ENCODE data around the gene SIKE1.
A peak's percentile ranks its signal among the peaks of the same experiment; 100 is the strongest.
"Not testable (repeated sequence)": the region's sequence is repeated elsewhere in the genome, so short reads cannot be mapped to it uniquely, and the experiment has no call there.

Gene SIKE1

GRCh38 chr1:114780344-114781226, at the start of gene SIKE1:
SIKE1 (minus strand) TSS chr1:114780685; CDS start chr1:114780607, 78 bp downstream.
- no peak for DNase-seq

- DNase-seq = not testable (repeated sequence)
Measured at GRCh38 chr1:114830075-114830474, 49.6 kb upstream of the SIKE1 start.

GRCh38 chr1:114828251-114828650, 47.8 kb upstream of the SIKE1 start:
- no peak for DNase-seq

GRCh38 chr1:114821978-114822377, 41.5 kb upstream of the SIKE1 start:
- DNase-seq = no peak

DNA sequence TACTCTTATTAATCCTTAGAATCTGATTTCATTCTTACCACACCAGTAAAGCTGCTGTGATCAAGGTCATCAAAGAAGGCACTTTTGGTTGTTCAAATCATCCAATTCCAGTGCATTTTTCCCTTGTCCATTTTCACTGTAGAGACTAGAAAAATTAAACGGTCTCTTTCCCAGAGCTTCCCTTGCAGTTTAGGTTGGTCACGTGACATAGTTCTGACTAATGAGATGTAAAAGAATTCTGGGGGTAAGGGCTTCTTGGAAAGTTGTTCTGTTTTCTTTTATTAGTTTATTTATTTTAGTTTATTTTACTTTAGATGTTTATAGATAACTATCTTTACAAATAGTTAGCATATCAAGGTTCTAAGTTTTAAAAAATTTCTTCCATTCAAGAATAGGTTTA, 39.9 kb upstream of the SIKE1 start:
- no peak for DNase-seq

GRCh38 chr1:114819869-114820268, 39.4 kb upstream of the SIKE1 start:
- DNase-seq = no peak

DNA sequence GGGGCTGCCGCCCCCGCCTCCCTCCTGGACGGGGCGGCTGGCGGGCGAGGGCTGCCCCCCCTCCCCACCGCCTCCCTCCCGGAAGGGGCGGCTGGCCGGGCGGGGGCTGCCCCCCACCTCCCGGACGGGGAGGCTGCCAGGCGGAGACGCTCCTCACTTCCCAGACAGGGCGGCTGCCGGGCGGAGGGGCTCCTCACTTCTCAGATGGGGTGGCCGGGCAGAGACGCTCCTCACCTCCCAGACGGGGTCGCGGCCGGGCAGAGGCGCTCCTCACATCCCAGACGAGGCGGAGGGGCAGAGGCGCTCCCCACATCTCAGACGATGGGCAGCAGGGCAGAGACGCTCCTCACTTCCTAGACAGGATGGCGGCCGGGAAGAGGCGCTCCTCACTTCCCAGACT, 24.0 kb upstream of the SIKE1 start:
- not testable (repeated sequence) for DNase-seq

GRCh38 chr1:114803001-114803400, 22.5 kb upstream of the SIKE1 start:
- no peak for DNase-seq

- DNase-seq = no peak
Measured at GRCh38 chr1:114794038-114794437, 13.6 kb upstream of the SIKE1 start.

DNA sequence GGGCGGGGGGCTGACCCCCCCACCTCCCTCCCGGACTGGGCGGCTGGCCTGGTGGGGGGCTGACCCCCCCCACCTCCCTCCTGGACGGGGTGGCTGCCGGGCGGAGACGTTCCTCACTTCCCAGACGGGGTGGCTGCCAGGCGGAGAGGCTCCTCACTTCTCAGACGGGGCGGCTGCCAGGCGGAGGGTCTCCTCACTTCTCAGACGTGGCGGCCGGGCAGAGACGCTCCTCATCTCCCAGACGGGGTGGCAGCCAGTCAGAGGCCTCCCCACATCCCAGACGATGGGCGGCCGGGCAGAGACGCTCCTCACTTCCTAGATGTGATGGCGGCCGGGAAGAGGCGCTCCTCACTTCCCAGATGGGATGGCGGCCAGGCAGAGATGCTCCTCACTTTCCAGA, 10.1 kb upstream of the SIKE1 start:
- not testable (repeated sequence) for DNase-seq

DNA sequence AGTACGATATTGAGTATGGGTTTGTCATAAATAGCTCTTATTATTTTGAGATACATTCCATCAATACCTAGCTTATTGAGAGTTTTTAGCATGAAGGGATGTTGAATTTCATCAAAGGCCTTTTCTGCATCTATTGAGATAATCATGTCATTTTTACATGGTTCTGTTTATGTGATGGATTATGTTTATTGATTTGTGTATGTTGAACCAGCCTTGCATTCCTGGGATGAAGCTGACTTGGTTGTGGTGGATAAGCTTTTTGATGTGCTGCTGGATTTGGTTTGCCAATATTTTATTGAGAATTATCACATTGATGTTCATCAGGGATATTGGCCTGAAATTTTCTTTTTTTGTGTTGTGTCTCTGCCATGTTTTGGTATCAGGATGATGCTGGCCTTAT, 6.0 kb upstream of the SIKE1 start:
- DNase-seq = not testable (repeated sequence)

GRCh38 chr1:114782476-114782875, 2.0 kb upstream of the SIKE1 start:
- no peak for DNase-seq

DNA sequence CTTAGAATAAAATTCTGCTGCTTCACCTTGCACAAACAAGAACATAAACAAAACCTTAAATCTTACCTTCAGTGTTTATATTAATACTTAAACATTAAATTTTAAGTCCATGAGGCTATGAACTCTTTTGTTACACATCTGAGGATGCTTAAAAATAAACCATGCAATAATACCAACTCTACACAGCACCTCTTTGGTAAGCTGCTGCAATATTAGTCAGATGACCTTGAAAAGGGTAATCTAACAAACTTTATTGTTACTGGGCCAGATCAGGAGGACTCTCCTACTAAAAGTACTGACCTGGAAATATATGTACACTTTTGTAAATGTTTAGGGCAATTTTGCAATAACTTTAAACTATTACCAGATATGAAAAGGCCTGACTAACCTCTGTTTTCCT, 763 bp downstream of the SIKE1 start:
- no peak for DNase-seq

GRCh38 chr1:114776726-114777125, 3.8 kb downstream of the SIKE1 start:
- not testable (repeated sequence) for DNase-seq

- no peak for DNase-seq
Measured at GRCh38 chr1:114771992-114772391, 8.5 kb downstream of the SIKE1 start.

DNA sequence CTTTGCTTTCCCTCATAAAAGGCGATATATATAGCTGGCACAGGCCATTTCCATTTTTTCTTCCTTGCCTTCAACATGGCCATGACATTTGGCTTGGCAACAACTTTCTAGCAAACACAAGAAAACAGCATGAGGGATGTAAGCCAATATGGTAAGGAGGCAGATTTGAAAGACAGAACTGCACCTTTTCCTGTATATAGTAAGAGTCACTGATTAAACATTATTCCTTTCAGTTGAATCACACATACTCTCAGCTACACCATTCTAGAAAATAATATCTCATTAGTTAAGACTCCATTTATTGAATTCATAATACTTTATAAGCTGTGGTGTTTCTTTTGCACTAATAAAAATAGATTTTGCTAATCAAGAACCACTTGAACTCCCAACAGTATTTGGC, 9.5 kb downstream of the SIKE1 start:
- DNase-seq = no peak

GRCh38 chr1:114764689-114765088, 15.8 kb downstream of the SIKE1 start:
- no peak for DNase-seq

DNA sequence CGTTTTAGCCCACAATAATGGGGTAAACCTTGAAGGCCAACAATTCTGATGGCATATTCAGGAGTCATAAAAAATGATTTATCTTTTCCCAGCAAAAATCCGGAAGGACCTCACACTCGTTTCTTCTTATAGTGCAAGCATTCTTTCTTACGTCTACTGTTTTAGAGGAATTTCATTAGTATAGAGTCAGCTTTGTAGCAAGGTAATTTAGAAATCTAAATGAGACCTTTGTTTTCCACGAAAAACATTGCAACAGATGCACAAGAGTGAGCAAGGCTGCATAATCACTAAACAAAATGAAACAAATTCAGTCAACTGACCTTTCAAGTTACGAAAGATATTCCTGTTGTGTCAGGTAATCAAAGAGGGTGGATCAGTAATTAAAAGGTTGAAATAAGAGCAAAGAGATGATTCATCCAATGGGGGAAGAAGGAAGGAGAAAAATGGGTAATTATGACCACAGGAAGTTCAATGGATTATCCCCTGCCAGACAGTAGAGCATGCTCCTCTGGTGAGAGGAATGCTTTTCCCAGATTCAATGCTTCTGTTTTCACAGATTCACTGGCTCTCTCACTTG, 22.1 kb downstream of the SIKE1 start:
- no peak for DNase-seq

DNA sequence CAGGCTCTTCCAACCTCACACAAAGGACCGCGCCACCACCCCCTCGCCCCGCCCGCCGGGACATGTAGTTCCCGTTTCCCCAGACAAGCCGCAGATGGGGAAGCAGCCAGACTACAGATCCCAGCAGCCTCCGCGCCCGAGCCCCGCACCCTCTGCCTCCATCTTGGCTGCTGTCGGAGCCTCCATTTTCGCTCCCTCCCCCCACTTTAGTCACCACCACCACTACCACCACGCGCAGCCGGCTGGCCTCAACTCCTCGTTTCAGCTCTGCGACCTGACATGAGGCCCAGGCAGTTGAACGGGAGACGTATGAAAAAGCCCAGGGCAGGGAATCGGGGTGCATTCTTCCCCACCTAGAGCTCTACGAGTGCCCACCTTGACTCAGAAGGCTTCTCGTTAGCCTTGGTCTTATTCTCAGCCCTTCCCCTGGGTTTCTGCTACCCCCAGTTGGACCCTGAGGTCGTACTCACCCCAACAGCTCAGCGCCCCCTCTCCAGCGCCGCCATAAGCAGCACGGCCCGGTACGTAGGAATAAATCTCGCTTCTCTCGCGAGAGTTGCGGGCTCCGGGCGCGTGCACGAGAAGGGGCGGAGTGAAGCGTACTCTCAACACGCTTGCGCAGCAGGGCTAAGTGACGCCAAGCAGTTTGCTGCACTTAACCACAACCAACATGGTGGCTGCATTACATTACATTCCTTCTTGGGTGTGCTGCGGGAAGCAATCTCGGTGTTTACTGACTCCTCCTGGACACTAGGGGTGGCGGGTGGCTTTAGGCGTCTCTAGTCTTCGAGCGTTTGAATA, 22.8 kb downstream of the SIKE1 start, which contains the start of gene CSDE1:
CSDE1 (minus strand) TSS at position 530 of the 801 bp plus-strand sequence. CDS start 18,094 bp downstream, outside the sequence.
- peak; percentile 33 for DNase-seq

DNA sequence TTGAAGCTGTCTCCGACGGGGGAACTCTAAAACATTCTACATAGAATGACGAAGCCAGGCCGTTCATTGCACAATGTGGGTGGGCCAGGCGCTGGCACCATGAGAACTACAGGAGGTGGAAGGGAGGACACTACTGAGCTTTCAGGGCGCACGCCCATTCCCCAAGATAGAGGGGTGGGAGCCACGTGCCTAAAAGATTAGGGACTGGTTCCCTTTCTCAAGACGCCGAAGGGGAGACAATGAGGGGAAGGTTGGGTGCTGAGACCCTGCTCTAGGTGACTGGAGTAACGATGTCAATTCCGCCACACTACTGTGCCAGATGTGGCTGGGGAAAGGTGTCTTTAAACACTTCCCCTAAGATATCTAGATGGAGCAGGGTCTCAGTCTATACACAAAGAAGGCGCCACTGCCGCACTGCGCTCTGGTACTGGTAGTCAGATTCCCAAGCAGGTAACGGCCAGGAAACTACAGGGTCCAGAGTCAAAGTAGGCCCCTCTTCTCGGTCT, 23.5 kb downstream of the SIKE1 start:
- no peak for DNase-seq

DNA sequence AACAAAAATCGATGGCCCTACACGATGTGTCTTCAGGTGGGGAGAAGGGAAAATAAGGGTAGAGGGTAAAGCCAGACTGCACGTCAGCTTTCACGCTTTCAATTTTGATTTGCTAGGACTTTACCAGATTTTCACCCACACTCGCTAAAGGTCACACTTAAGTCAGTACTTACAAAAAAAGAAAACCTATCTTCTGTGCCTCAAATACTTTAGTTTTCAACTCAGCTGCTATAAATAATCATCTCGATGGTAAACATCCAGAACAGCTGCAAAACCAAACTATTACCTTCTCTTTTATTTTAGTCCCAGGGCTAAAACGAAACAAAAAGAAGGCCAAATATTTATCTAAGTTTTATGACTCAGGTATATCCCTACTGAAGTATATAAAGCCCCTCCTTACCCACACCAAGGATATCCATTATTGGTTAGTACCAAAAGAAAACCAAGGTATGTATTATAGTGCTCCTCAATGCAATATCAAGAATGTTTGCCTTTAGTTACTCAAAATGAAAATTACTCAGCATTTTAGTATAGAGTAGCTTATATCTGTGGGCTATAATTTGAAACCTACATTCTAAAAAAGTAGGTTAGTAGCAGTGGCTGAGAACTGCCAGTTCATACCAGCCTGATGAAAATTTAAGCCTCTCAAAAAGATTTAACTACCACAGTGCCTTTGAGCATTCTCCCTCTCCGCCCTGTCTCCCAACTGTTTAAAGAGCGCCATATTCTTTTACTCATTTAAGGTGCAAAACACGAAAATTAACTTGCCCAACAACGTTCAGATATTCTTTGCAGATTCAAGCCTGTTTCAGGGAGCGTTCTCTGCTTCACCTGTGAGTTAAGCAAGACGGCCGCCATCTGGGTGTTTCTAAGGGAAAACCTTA, 24.2 kb downstream of the SIKE1 start:
- no peak for DNase-seq
